GM18861 (cell line): ENCODE measurements around the gene CDH18.

Source experiments
- ATAC-seq: cut with Tn5 transposase; IDR thresholded peaks from one replicate; pipeline ENCODE4 v1.9.1; 2021; ENCODE audit not compliant: unreplicated experiment

The CDH18 gene

GRCh38 chr5:19751326-19751725, 236.7 kb downstream of the CDH18 start:
- ATAC-seq, result no peak

GRCh38 chr5:19745247-19745646, 242.8 kb downstream of the CDH18 start:
- no peak for ATAC-seq

- no peak for ATAC-seq
Measured at GRCh38 chr5:19739671-19740070, 248.3 kb downstream of the CDH18 start.

GRCh38 chr5:19734776-19735175, 253.2 kb downstream of the CDH18 start:
- no peak for ATAC-seq

- no peak for ATAC-seq
Measured at GRCh38 chr5:19733612-19734495, 254.1 kb downstream of the CDH18 start.

GRCh38 chr5:19728571-19728970, 259.4 kb downstream of the CDH18 start:
- no peak for ATAC-seq

GRCh38 chr5:19719109-19719508, 268.9 kb downstream of the CDH18 start:
- no peak for ATAC-seq

GRCh38 chr5:19713740-19714139, 274.3 kb downstream of the CDH18 start:
- no peak for ATAC-seq

- ATAC-seq, result no peak
Measured at GRCh38 chr5:19709403-19709802, 278.6 kb downstream of the CDH18 start.

- ATAC-seq, result no peak
Measured at GRCh38 chr5:19706776-19707175, 281.2 kb downstream of the CDH18 start.

- no peak for ATAC-seq
Measured at GRCh38 chr5:19701731-19702130, 286.3 kb downstream of the CDH18 start.

GRCh38 chr5:19694949-19695611, 292.9 kb downstream of the CDH18 start:
- no peak for ATAC-seq

GRCh38 chr5:19690978-19691377, 297.0 kb downstream of the CDH18 start:
- ATAC-seq, result no peak

- ATAC-seq, result no peak
Measured at GRCh38 chr5:19685473-19685872, 302.5 kb downstream of the CDH18 start.

GRCh38 chr5:19676895-19677294, 311.1 kb downstream of the CDH18 start:
- no peak for ATAC-seq

GRCh38 chr5:19660679-19661078, 327.3 kb downstream of the CDH18 start:
- no peak for ATAC-seq

GRCh38 chr5:19655627-19656026, 332.4 kb downstream of the CDH18 start:
- ATAC-seq, result no peak

GRCh38 chr5:19638461-19638860, 349.5 kb downstream of the CDH18 start:
- ATAC-seq, result no peak

- ATAC-seq, result no peak
Measured at GRCh38 chr5:19630876-19631275, 357.1 kb downstream of the CDH18 start.

GRCh38 chr5:19626211-19626610, 361.8 kb downstream of the CDH18 start:
- ATAC-seq, result no peak

GRCh38 chr5:19625562-19625961, 362.4 kb downstream of the CDH18 start:
- no peak for ATAC-seq

GRCh38 chr5:19619571-19619970, 368.4 kb downstream of the CDH18 start:
- ATAC-seq, result no peak
